Measurements from ENCODE around the gene ZNF70. TPM values are rescaled to one million over a fixed set of nuclear protein-coding genes. Genes with fewer than 3 reads are reported as not detected.

ZNF70 gene
- total and polyA plus RNA-seq, 9 of the 15 experiments (the other 6 are each of a cell fraction or from before 2014, with no cell fraction given): 0.14 to 3.3 (median 1.4) TPM

DNA sequence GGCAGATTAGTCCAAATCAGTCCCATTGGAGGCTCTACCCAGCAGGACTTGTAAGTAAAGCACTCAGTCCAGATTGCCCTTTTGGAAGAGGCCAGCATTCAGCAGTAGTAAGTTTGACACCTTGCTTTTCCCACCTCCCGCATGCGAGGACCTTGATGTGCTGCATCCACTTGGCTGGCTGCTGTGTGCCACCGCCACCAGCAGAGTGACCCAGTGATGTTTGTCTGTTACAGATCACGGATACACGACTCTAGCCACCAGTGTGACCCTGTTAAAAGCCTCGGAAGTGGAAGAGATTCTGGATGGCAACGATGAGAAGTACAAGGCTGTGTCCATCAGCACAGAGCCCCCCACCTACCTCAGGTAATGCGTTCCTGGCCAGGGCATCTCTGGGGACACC, 42.4 kb upstream of the ZNF70 start:
- H3K27ac ChIP-seq (ENCODE audit: extremely low read depth, low read depth, low read length): no peak overlapping the region
- ATAC-seq: no peak
- H3K79me2 ChIP-seq (ENCODE audit: control insufficient read depth, insufficient read depth, low read length): peaks cover 33% of the 10 kb centered on the region
- TF ChIP-seq ZNF184 (CRISPR knock-in tag; IDR thresholded peaks at IDR 0.05): no peak
- TF ChIP-seq, protein P1, sequence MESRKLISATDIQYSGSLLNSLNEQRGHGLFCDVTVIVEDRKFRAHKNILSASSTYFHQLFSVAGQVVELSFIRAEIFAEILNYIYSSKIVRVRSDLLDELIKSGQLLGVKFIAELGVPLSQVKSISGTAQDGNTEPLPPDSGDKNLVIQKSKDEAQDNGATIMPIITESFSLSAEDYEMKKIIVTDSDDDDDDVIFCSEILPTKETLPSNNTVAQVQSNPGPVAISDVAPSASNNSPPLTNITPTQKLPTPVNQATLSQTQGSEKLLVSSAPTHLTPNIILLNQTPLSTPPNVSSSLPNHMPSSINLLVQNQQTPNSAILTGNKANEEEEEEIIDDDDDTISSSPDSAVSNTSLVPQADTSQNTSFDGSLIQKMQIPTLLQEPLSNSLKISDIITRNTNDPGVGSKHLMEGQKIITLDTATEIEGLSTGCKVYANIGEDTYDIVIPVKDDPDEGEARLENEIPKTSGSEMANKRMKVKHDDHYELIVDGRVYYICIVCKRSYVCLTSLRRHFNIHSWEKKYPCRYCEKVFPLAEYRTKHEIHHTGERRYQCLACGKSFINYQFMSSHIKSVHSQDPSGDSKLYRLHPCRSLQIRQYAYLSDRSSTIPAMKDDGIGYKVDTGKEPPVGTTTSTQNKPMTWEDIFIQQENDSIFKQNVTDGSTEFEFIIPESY (CRISPR knock-in tag; IDR thresholded peaks at IDR 0.05): peak; percentile 89; the same call in 1 of the 2 replicates
- ChIA-PET CTCF (ENCODE audit: low intra/inter-chr PET ratio) (no interaction called here), POLR2A (no interaction called here)
- H4K20me1 ChIP-seq (replicated peaks; ENCODE audit: control insufficient read depth, insufficient read depth, low read length): 0 out of 2 replicates have a peak, but pooled peaks cover 4% of the 10 kb centered on the region
- 93% methylated on average over 8 of the region's 8 CpGs for WGBS (ENCODE audit: insufficient coverage, low coverage, missing lambda C conversion rate)
- no TSS peak for BruUV-seq (replicated peaks)
- no peak overlapping the region for H3K4me3 ChIP-seq
- H3K27me3 ChIP-seq (ENCODE audit: control insufficient read depth in 2 of 2, insufficient read depth in 2 of 2, low read length in 2 of 2): no peaks in the 10 kb centered on the region
- in situ Hi-C loops (cut with MboI) (no loop called here), intact Hi-C loops (cut with micrococcal nuclease) (no loop called here)
- no peak overlapping the region for H3K9ac ChIP-seq (ENCODE audit: insufficient read depth in 1 of 2, low read depth in 2 of 2, low read length in 2 of 2)
- no peak overlapping the region for H2AFZ ChIP-seq (ENCODE audit: low read depth, low read length)
- DNase-seq (ENCODE audit: extremely low read depth in 1 of 4, low spot score in 3 of 4): no peak
- H3K36me3 ChIP-seq (ENCODE audit: control insufficient read depth, insufficient read depth, low read length): peaks cover 62% of the 10 kb centered on the region
- H3K4me1 ChIP-seq (replicated peaks in 1 of 2; ENCODE audit: control insufficient read depth in 2 of 2, insufficient read depth in 2 of 2, low read length in 2 of 2): peaks cover 4% of the 10 kb centered on the region in 2 experiments; a peak in 1 of 5 replicates
- H3K9me3 ChIP-seq (replicated peaks; ENCODE audit: control insufficient read depth, insufficient read depth, low read depth, low read length): no peaks in the 10 kb centered on the region
- no peak for FAIRE-seq
- no peaks in the 10 kb centered on the region for H3K9me1 ChIP-seq (ENCODE audit: control insufficient read depth, insufficient read depth, low read length)
- no peak overlapping the region for H3K4me2 ChIP-seq (ENCODE audit: insufficient read depth, low read length)

Data from K562 (cell line).